HL-60 (cell line): ENCODE measurements around the gene RTN4RL2.

ENCODE experiments used
- POLR2AphosphoS5 ChIP-seq: IDR thresholded peaks from 2 replicates; pipeline ENCODE4 v1.6.1; 2012; ENCODE audit warnings: low read depth
- SPI1 ChIP-seq: IDR thresholded peaks from 2 replicates; pipeline ENCODE4 v1.6.1; 2012; ENCODE audit warnings: low read depth, mild to moderate bottlenecking, borderline replicate concordance
- TF ChIP-seq, protein P1 (sequence below): IDR thresholded peaks from one replicate; pipeline ENCODE4 v1.5.1; 2011; ENCODE audit warnings: low read length, control low read depth, inconsistent platforms; ENCODE audit not compliant: insufficient read depth
- TF ChIP-seq, protein P2 (sequence below): IDR thresholded peaks from 2 replicates; pipeline ENCODE4 v1.6.1; 2012; ENCODE audit warnings: low read depth; ENCODE audit not compliant: insufficient replicate concordance

DNA sequence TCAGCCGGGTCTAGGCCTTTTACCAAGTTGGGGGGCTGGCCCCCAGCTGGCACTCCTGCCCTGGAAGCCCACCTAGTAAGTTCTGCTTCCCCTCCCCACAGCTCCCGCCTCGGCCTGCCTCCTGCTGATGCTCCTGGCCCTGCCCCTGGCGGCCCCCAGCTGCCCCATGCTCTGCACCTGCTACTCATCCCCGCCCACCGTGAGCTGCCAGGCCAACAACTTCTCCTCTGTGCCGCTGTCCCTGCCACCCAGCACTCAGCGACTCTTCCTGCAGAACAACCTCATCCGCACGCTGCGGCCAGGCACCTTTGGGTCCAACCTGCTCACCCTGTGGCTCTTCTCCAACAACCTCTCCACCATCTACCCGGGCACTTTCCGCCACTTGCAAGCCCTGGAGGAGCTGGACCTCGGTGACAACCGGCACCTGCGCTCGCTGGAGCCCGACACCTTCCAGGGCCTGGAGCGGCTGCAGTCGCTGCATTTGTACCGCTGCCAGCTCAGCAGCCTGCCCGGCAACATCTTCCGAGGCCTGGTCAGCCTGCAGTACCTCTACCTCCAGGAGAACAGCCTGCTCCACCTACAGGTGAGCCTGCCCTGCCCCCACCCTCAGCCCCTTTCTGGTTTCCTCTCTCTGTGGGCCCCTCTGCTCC, 7.3 kb downstream of the RTN4RL2 start:
- TF ChIP-seq, protein P1, sequence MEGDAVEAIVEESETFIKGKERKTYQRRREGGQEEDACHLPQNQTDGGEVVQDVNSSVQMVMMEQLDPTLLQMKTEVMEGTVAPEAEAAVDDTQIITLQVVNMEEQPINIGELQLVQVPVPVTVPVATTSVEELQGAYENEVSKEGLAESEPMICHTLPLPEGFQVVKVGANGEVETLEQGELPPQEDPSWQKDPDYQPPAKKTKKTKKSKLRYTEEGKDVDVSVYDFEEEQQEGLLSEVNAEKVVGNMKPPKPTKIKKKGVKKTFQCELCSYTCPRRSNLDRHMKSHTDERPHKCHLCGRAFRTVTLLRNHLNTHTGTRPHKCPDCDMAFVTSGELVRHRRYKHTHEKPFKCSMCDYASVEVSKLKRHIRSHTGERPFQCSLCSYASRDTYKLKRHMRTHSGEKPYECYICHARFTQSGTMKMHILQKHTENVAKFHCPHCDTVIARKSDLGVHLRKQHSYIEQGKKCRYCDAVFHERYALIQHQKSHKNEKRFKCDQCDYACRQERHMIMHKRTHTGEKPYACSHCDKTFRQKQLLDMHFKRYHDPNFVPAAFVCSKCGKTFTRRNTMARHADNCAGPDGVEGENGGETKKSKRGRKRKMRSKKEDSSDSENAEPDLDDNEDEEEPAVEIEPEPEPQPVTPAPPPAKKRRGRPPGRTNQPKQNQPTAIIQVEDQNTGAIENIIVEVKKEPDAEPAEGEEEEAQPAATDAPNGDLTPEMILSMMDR: no peak
- TF ChIP-seq, protein P2, sequence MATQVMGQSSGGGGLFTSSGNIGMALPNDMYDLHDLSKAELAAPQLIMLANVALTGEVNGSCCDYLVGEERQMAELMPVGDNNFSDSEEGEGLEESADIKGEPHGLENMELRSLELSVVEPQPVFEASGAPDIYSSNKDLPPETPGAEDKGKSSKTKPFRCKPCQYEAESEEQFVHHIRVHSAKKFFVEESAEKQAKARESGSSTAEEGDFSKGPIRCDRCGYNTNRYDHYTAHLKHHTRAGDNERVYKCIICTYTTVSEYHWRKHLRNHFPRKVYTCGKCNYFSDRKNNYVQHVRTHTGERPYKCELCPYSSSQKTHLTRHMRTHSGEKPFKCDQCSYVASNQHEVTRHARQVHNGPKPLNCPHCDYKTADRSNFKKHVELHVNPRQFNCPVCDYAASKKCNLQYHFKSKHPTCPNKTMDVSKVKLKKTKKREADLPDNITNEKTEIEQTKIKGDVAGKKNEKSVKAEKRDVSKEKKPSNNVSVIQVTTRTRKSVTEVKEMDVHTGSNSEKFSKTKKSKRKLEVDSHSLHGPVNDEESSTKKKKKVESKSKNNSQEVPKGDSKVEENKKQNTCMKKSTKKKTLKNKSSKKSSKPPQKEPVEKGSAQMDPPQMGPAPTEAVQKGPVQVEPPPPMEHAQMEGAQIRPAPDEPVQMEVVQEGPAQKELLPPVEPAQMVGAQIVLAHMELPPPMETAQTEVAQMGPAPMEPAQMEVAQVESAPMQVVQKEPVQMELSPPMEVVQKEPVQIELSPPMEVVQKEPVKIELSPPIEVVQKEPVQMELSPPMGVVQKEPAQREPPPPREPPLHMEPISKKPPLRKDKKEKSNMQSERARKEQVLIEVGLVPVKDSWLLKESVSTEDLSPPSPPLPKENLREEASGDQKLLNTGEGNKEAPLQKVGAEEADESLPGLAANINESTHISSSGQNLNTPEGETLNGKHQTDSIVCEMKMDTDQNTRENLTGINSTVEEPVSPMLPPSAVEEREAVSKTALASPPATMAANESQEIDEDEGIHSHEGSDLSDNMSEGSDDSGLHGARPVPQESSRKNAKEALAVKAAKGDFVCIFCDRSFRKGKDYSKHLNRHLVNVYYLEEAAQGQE: no peak
- TF ChIP-seq POLR2AphosphoS5: no peak
- no peak for TF ChIP-seq SPI1
